A673 (cell line): Measurements from ENCODE around the gene WDR27.

ENCODE experiments used
- EZH2 ChIP-seq: fragments of 200-600 bp; sonication (generic); IDR thresholded peaks from 2 replicates; pipeline ENCODE4 v1.6.1; 2017; ENCODE audit warnings: borderline replicate concordance, low read depth, mild to moderate bottlenecking, mixed read lengths, antibody characterized with exemption, low read length; ENCODE audit not compliant: poor library complexity, severe bottlenecking
- TF ChIP-seq, protein P1 (sequence below): fragments of 300-800, 200-600 bp; sonication (generic); conservative IDR thresholded peaks from 2 replicates; pipeline ENCODE4 v1.5.1; 2017; ENCODE audit warnings: low read depth, mild to moderate bottlenecking, antibody characterized with exemption, low read length, moderate library complexity, mixed read lengths

DNA sequence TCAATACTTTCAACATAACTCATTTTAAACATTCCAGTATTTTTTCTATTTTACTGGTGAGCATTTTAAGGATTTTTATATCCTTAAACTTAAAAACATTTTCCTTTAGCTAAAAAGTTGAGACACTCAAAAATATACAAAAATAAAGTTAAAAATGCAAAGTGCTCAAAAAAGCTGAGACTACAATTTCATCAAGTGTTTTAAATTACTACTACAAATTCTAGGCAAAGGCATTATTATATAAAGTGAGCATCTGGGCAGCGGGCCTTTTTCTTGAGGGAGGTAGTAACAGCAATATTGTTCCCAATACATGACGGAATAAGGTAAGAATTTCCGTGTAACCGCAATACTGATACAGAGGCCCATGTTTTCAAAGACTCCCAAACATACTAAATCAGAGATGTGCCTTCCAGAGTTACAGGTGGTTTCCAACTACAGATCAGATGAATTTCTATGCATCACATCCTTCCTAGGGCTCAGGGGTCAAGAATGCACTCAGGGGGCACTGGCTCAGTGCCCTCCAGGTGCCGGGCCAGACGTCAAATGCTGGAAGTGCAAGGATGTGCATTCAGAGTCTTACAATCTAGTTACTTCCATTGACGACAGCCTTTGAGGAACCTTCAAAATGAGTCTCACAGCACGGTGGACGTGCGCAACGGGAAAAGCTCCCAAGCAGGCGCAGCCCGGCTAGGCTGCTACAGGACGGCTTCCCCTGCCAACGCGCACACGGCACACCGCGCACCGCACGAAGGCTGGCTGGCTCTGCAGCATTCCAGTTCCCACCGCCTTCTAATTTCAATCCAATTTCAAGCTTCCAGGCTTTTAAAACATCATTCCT lies 20.8 kb upstream of the WDR27 start:
- TF ChIP-seq, protein P1, sequence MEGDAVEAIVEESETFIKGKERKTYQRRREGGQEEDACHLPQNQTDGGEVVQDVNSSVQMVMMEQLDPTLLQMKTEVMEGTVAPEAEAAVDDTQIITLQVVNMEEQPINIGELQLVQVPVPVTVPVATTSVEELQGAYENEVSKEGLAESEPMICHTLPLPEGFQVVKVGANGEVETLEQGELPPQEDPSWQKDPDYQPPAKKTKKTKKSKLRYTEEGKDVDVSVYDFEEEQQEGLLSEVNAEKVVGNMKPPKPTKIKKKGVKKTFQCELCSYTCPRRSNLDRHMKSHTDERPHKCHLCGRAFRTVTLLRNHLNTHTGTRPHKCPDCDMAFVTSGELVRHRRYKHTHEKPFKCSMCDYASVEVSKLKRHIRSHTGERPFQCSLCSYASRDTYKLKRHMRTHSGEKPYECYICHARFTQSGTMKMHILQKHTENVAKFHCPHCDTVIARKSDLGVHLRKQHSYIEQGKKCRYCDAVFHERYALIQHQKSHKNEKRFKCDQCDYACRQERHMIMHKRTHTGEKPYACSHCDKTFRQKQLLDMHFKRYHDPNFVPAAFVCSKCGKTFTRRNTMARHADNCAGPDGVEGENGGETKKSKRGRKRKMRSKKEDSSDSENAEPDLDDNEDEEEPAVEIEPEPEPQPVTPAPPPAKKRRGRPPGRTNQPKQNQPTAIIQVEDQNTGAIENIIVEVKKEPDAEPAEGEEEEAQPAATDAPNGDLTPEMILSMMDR: no peak
- TF ChIP-seq EZH2: no peak
